Colonic mucosa (tissue), 4 donors: ENCODE measurements around the gene RFX2. TPM values are rescaled to one million over a fixed set of nuclear protein-coding genes. Genes with fewer than 3 reads are reported as not detected.
A peak's percentile ranks its signal among the peaks of the same experiment; 100 is the strongest.

ENCODE experiments used
- DNase-seq: peaks from one replicate; pipeline ENCODE4 v3.0.0-alpha.2; 2020
- H3K27ac ChIP-seq: fragments of 200-600 bp; one replicate; pipeline ENCODE4 v1.8.0; 2021
- H3K27me3 ChIP-seq: fragments of 200-600 bp; one replicate; pipeline ENCODE4 v1.8.0; 2021
- H3K36me3 ChIP-seq: fragments of 200-600 bp; one replicate; pipeline ENCODE4 v1.8.0; 2021
- H3K4me1 ChIP-seq: fragments of 200-600 bp; one replicate; pipeline ENCODE4 v1.8.0; 2021; ENCODE audit warnings: mild to moderate bottlenecking
- H3K4me3 ChIP-seq: fragments of 200-600 bp; one replicate; pipeline ENCODE4 v1.8.0; 2021
- H3K9ac ChIP-seq, 2 donors: one replicate each; pipeline ENCODE4 v1.7.0; 2013; ENCODE audit warnings: control low read depth in 2 of 2, low read depth in 2 of 2, low read length in 2 of 2
- H3K9me3 ChIP-seq: fragments of 200-600 bp; one replicate; pipeline ENCODE4 v1.8.0; 2021
- intact Hi-C: fragments of 100-400 bp; cut with DNase I; formaldehyde crosslinking; loops from one replicate; pipeline ENCODE4 v1.14.1; 2022
- total RNA-seq, 2 donors: library from RNA; stranded (reverse); fragmentation: NEBNext Ultra II Directional in 1 of 2; extraction: Animal tissue kit (Norgen Biotek cat#: 25700) in 1 of 2; gene quantifications; one replicate each; pipeline ENCODE4 v1.2.1, GENCODE V29; 2021
- TF ChIP-seq, protein P1 (sequence below): fragments of 200-600 bp; IDR thresholded peaks from one replicate; pipeline ENCODE4 v1.8.0; 2022; ENCODE audit warnings: antibody characterized with exemption, mild to moderate bottlenecking
- donor health status: healthy.
- donor health status: DM: no; HTN: no; CAD: no.
- donor health status: DM: no; HTN: no; CAD: no.

RFX2 gene
- total RNA-seq, 2 donors from 2014 or later: 6.2 to 7.3 TPM

DNA sequence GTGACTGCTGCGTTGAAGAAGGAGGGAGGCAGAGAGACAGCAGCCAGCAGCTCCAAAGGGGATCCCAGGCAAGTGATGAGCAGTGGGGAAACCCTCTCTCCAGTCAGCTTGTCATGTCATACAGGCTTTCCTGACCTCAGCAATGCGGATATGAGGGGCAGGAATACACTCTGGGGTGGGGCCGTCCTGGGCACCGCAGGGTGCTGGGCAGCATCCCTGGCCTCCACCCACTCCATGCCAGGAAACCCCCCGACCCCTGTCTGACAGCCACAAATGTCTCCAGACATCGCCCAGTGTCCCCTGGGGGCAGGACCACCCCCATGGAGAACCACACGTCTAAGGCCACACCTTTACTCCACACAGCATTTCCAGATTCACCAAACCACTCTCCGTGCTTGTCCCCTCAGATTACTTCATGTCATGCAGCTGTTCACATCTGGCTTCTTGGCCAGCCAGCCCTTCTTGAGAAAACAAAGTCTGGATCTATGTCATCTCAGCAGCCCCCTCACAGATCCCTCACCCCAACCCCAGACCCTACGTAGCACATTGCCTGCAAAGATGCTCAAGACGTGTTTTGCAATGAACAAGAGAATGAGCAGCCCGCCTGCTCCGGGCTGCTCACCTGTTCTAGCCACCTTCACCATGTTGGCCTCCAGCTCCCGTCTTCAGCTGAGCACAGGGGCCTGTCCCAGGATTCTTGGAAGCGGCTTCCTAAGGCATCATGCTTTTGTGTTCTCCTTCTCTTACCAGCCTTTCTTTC lies 46.5 kb downstream of the RFX2 start:
- Histone ChIP-seq H3K27ac (peak overlapping the region; percentile 15), H3K4me1 (peaks cover 23% of the 10 kb centered on the region)
- no peak for DNase-seq

DNA sequence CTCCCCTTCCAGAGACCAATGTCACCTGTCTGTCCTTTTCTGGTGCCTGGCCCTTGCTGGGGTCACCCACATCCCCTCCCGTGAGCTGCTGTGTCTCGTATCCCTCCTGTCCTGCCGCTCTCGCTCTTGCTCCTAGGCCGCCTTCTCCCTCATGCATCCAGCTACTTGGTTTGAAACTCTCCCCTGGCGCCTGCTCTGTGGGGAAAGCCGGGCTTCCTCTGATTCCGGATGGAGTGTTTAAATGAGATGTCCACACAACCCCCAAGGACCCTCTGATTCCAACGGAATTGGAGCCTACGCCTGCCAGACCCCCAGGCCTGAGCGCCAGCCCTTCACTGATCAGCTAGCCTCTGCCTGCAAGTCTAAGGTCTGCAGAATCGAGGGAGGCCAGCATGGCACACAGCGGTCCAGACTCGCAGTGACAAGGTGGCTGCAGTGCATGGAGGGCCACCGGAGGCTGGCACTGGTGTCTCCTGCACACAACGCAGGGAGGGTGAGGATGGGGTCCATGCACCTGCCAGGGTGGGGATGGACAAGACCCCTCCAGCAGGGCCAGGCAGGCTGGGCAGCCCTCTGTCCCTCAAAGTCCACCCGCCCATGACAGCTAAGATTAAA lies 47.2 kb downstream of the RFX2 start:
- intact Hi-C loops: no loop called here
- Histone ChIP-seq H3K4me3 (no peak overlapping the region), H3K36me3 (no peaks in the 10 kb centered on the region), H3K27me3 (no peaks in the 10 kb centered on the region), H3K27ac (peak overlapping the region; percentile 74), H3K9ac (peak overlapping the region; percentile 62 to 73), H3K9me3 (no peaks in the 10 kb centered on the region), H3K4me1 (peaks cover 23% of the 10 kb centered on the region)
- DNase-seq: peak; percentile 22
- TF ChIP-seq, protein P1, sequence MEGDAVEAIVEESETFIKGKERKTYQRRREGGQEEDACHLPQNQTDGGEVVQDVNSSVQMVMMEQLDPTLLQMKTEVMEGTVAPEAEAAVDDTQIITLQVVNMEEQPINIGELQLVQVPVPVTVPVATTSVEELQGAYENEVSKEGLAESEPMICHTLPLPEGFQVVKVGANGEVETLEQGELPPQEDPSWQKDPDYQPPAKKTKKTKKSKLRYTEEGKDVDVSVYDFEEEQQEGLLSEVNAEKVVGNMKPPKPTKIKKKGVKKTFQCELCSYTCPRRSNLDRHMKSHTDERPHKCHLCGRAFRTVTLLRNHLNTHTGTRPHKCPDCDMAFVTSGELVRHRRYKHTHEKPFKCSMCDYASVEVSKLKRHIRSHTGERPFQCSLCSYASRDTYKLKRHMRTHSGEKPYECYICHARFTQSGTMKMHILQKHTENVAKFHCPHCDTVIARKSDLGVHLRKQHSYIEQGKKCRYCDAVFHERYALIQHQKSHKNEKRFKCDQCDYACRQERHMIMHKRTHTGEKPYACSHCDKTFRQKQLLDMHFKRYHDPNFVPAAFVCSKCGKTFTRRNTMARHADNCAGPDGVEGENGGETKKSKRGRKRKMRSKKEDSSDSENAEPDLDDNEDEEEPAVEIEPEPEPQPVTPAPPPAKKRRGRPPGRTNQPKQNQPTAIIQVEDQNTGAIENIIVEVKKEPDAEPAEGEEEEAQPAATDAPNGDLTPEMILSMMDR: no peak

More for the DNA sequence above, 46.5 kb downstream of the RFX2 start:
- Histone ChIP-seq H3K9me3 (no peaks in the 10 kb centered on the region), H3K36me3 (no peaks in the 10 kb centered on the region), H3K9ac (peak overlapping the region; percentile 62 to 73), H3K4me3 (no peak overlapping the region), H3K27me3 (no peaks in the 10 kb centered on the region)
- intact Hi-C loops: no loop called here
- TF ChIP-seq, protein P1: no peak

DNA sequence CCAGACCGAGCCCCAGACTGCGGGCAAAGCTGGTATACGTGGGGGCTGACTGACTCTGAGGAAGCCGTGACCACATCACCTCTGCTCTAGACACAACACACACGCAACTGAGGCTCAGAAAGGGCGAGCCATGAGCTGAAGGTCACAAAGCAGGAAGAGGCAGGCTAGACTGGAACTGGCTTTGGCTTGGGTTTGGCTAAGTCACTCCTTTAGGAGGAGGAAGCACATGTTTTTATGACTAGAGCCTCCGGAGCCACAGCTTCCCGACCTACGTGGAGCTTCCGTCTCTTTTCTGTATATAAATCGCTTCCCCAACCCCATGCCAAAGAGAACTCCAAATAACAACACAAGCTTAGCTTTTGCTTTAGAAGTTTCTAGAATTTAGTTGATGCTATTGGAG lies 48.0 kb downstream of the RFX2 start:
- peak; percentile 73 for DNase-seq
- H3K27me3 ChIP-seq: no peaks in the 10 kb centered on the region
- H3K4me3 ChIP-seq: no peak overlapping the region
- TF ChIP-seq, protein P1: no peak
- H3K4me1 ChIP-seq: peaks cover 26% of the 10 kb centered on the region
- H3K36me3 ChIP-seq: no peaks in the 10 kb centered on the region
- H3K27ac ChIP-seq: peak overlapping the region; percentile 74
- H3K9me3 ChIP-seq: no peaks in the 10 kb centered on the region
- intact Hi-C loops: no loop called here
- H3K9ac ChIP-seq: peak overlapping the region; percentile 62 to 73

DNA sequence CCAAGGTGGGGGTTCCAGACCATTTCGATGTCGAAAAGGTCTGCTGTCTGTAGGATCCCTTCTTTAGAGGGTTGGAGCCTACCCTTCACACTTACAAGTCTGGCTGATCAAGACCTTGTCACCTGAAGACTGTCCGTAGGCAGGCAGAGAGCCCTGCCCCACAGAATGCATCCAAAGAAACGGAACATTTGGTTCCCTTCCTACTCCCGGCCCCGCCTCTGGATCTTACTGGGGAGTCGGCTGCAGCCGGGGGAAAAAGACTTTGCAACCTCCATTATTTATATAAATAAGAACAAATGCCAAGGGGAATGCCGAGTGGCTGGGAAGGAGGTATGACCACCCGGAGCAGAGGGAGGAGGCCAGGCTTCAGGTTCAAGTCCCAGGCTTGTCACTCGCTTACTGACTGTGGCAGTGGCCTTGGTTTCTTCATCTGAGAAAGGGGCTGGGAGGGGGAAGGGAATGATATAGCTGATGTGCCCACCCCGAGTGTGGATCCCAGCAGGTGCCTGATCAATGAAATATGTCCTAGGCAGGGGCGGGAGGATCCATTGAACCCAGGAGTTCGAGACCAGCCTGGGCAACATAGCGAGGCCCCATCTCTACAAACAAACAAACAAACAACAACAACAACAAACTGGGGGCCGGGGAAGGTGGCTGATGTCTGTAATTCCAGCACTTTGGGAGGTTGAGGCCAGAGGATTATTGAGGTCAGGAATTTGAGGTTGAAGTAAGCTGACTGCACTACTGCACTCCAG lies 48.7 kb downstream of the RFX2 start:
- H3K4me3 ChIP-seq: no peak overlapping the region
- peak overlapping the region in 1 of 2 donors; percentile 12 for H3K9ac ChIP-seq
- H3K27me3 ChIP-seq: no peaks in the 10 kb centered on the region
- peaks cover 21% of the 10 kb centered on the region for H3K4me1 ChIP-seq
- intact Hi-C loops: no loop called here
- TF ChIP-seq, protein P1: no peak
- no peaks in the 10 kb centered on the region for H3K9me3 ChIP-seq
- H3K27ac ChIP-seq: peak overlapping the region; percentile 74
- peak; percentile 39 for DNase-seq
- H3K36me3 ChIP-seq: no peaks in the 10 kb centered on the region

DNA sequence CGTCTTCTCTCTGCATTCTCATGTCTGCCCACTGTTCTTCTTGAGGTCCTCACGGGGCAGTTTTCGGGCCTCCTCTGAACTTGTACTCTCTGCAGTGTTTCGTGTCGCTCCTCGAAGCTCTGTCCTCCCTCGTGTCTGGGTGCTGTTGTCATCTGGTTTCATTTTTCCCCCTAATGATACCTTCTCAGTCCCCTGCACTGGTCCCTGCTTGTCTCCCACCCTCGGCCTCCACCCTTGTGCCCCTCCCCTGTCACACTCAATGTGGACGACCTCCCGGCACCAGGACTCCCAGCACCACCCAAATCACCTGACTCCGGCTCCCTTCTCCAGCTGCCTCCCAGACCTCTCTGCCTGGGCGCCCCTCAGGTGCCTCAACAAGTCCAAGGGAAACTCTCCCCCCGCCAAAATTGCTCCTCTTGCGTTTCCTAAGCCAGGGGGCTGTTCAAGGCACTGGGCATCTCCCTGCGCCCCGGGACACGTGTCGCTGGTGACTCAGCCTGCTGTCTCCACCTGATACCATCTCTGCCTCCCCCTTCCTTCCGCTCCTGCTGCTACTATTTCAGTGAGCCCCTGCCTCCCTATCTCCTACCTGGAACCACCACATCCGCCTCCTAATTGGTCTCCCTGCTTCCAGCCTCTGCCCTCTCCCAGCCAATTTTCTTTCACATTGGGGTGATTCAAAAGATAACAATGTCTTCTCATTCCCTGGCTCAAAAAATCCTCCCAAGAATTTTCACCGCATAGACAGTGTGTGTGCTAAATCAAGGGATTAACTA lies 49.5 kb downstream of the RFX2 start:
- no peaks in the 10 kb centered on the region for H3K9me3 ChIP-seq
- TF ChIP-seq, protein P1: no peak
- no peaks in the 10 kb centered on the region for H3K36me3 ChIP-seq
- H3K9ac ChIP-seq: peak overlapping the region in 1 of 2 donors; percentile 64
- peak; percentile 32 for DNase-seq
- H3K4me1 ChIP-seq: peaks cover 22% of the 10 kb centered on the region
- peak overlapping the region; percentile 74 for H3K27ac ChIP-seq
- intact Hi-C loops: no loop called here
- H3K4me3 ChIP-seq: no peak overlapping the region
- no peaks in the 10 kb centered on the region for H3K27me3 ChIP-seq
